GM18951 (cell line): ENCODE measurements around the gene PDGFB.

ENCODE experiments used
- POLR2A ChIP-seq: IDR thresholded peaks from 4 replicates; pipeline ENCODE4 v1.6.1; 2011; ENCODE audit warnings: mild to moderate bottlenecking; ENCODE audit not compliant: insufficient read length, insufficient read depth; ENCODE audit errors: extremely low read depth
- in situ Hi-C: fragments of 300-500 bp; cut with MboI; formaldehyde crosslinking; loops from one replicate; pipeline ENCODE4 v1.12.0; 2022; ENCODE audit warnings: low sequenced_read_pairs, mixed read lengths, inconsistent platforms; ENCODE audit not compliant: unreplicated experiment

Gene PDGFB

GRCh38 chr22:39176714-39177455 is 67.9 kb downstream of the PDGFB start:
- TF ChIP-seq POLR2A = no peak
- in situ Hi-C loops = no loop called here

DNA sequence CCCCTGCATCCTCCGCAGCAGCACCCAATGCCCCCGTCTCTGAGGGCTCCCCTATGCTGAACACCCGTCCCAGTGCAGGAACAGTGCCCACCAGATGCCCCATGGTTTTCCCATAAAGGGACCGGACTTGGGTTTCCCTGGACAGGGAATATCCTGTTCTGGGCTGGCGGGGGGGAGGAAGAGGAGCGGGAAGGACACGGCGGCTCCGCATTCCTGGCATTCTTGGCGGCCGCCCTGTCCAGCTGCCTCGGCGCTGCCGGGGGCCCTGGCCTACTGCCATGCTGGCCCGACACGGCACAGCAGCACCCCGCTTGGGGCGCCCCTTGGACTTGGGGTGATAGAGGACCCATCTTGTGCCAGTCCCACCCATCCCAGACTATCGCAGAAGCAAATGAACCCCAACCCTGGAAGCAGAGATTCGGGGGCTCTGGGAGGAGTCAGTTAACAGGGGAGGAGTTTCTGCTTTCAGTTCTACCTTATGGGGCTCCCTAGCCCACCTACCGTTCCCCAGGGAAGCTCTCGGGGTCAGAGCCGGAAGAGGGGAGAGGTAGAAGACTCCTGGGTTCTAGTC is 68.6 kb downstream of the PDGFB start:
- in situ Hi-C loops = no loop called here
- no peak for TF ChIP-seq POLR2A

GRCh38 chr22:39175353-39176142 is 69.2 kb downstream of the PDGFB start:
- TF ChIP-seq POLR2A = no peak
- in situ Hi-C loops = no loop called here

GRCh38 chr22:39174498-39175352 is 70.1 kb downstream of the PDGFB start:
- TF ChIP-seq POLR2A = no peak
- in situ Hi-C loops = loop anchor here (5.0 kb wide), 1 partner anchor 123 kb away; no protein-coding TSS in a partner anchor

GRCh38 chr22:39173787-39174497 is 70.8 kb downstream of the PDGFB start:
- no peak for TF ChIP-seq POLR2A
- in situ Hi-C loops = loop anchor here (5.0 kb wide), 1 partner anchor 123 kb away; no protein-coding TSS in a partner anchor
